ENCODE measurements around the gene ASGR1. TPM values are rescaled to one million over a fixed set of nuclear protein-coding genes. Genes with fewer than 3 reads are reported as not detected.

ASGR1 gene
- total RNA-seq, 1 experiment from 2014 or later: 6.1 TPM

DNA sequence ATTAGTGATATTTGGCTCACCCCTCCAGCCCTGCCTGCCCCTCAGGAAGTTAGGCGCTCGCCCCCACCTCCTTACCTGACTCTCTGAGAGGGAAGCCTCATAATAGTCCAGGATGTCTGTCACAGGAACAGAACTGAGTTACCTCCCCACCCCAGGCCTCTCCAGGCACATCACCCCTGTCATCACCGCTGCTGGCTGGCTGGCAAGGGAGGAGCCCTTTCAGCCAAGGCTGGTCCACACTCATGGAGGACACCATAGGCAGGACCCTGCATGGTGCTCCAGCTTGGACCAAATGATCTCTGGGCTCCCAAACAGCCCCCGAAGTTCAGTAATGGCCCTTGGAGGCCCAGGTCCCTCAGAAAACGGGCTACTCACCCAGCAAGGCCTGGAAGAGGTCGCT is 39.0 kb upstream of the ASGR1 start:
- intact Hi-C loops (cut with micrococcal nuclease; ENCODE audit: unreplicated experiment): no loop called here
- TF ChIP-seq, protein P1, sequence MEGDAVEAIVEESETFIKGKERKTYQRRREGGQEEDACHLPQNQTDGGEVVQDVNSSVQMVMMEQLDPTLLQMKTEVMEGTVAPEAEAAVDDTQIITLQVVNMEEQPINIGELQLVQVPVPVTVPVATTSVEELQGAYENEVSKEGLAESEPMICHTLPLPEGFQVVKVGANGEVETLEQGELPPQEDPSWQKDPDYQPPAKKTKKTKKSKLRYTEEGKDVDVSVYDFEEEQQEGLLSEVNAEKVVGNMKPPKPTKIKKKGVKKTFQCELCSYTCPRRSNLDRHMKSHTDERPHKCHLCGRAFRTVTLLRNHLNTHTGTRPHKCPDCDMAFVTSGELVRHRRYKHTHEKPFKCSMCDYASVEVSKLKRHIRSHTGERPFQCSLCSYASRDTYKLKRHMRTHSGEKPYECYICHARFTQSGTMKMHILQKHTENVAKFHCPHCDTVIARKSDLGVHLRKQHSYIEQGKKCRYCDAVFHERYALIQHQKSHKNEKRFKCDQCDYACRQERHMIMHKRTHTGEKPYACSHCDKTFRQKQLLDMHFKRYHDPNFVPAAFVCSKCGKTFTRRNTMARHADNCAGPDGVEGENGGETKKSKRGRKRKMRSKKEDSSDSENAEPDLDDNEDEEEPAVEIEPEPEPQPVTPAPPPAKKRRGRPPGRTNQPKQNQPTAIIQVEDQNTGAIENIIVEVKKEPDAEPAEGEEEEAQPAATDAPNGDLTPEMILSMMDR (conservative IDR thresholded peaks at IDR 0.05; ENCODE audit: low read depth, low read length): no peak
- H3K27me3 ChIP-seq (replicated peaks; ENCODE audit: insufficient read depth, low read depth, low read length, poor library complexity): no peaks in the 10 kb centered on the region
- peak overlapping the region; percentile 73 for H3K4me3 ChIP-seq (ENCODE audit: low read depth, low read length, poor library complexity, severe bottlenecking)
- peak; percentile 12 for DNase-seq (ENCODE audit: low spot score)
- peaks cover 44% of the 10 kb centered on the region for H3K4me1 ChIP-seq (ENCODE audit: insufficient read depth, low read length, poor library complexity, severe bottlenecking)
- BruUV-seq (replicated peaks): no TSS peak
- ChIA-PET CTCF (no interaction called here), POLR2A (ENCODE audit: low non-redundant PET) (no interaction called here)
- peaks cover 22% of the 10 kb centered on the region for H3K36me3 ChIP-seq (ENCODE audit: insufficient read depth, low read length, poor library complexity, severe bottlenecking)
- H3K9me3 ChIP-seq (ENCODE audit: low read depth, low read length, poor library complexity, severe bottlenecking): no peaks in the 10 kb centered on the region
- peak overlapping the region; percentile 93 for H3K27ac ChIP-seq (ENCODE audit: low read depth, low read length, poor library complexity, severe bottlenecking)

DNA sequence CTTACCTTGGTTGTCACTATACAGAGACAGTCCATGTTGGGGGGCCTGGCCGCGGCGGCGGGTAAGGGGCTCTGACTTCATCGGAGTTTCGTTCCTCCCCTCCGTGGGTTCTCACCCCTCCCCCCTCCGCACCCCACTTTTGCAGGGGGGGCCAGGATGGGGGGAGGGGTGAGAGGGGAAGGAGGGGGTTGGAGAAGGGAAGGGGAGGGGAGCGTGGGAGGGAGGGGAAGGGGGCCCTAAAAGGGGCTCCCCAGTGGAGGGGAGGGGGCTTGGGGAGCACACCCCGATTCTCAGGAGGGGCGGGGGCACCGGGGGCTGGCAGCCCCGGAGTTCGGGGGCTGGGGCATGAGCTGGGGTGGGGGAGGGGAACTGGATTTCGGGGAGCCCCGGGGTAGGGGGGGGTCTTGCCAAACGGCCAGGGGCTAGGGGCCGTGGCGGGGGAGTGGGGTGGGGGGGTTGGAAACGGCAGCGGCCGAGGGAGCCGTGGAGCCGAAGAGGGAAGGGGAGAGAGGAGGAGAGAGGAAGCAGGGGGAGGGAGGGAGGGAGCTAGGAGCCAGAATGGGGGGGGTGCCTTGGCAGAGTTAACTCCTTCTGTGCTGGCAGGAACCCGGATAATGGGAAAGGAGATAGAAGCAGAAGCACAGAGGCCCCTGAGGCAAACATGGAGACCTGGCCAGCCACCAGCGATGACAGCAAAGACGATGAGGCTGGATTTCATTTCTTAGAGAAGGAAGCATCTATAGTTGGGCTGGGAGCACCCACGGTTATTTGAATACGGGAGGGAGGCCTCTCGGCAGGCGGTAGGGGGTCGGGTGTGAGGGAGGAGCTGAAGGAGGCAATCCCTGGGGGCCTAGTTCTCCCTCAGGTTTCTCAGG is 38.2 kb upstream of the ASGR1 start:
- intact Hi-C loops (cut with micrococcal nuclease; ENCODE audit: unreplicated experiment): no loop called here
- Histone ChIP-seq H3K9me3 (ENCODE audit: low read depth, low read length, poor library complexity, severe bottlenecking) (no peaks in the 10 kb centered on the region), H3K4me1 (ENCODE audit: insufficient read depth, low read length, poor library complexity, severe bottlenecking) (peaks cover 46% of the 10 kb centered on the region), H3K27me3 (replicated peaks; ENCODE audit: insufficient read depth, low read depth, low read length, poor library complexity) (no peaks in the 10 kb centered on the region), H3K36me3 (ENCODE audit: insufficient read depth, low read length, poor library complexity, severe bottlenecking) (peaks cover 14% of the 10 kb centered on the region), H3K27ac (ENCODE audit: low read depth, low read length, poor library complexity, severe bottlenecking) (peak overlapping the region; percentile 93), H3K4me3 (ENCODE audit: low read depth, low read length, poor library complexity, severe bottlenecking) (peak overlapping the region; percentile 73)
- ChIA-PET POLR2A (ENCODE audit: low non-redundant PET) (interaction anchor here (0.5 to 0.6 kb wide), 4 partner anchors 117 to 324 kb away, joined by 3 to 15 read pairs (median 3); no protein-coding TSS in a partner anchor), CTCF (no interaction called here)
- DNase-seq (ENCODE audit: low spot score): peak; percentile 93
- TF ChIP-seq EZH2 (IDR thresholded peaks at IDR 0.05; ENCODE audit: borderline replicate concordance, low read depth, low read length, poor library complexity, severe bottlenecking): no peak
- TF ChIP-seq, protein P1 (conservative IDR thresholded peaks at IDR 0.05; ENCODE audit: low read depth, low read length): no peak
- BruUV-seq (replicated peaks): no TSS peak

DNA sequence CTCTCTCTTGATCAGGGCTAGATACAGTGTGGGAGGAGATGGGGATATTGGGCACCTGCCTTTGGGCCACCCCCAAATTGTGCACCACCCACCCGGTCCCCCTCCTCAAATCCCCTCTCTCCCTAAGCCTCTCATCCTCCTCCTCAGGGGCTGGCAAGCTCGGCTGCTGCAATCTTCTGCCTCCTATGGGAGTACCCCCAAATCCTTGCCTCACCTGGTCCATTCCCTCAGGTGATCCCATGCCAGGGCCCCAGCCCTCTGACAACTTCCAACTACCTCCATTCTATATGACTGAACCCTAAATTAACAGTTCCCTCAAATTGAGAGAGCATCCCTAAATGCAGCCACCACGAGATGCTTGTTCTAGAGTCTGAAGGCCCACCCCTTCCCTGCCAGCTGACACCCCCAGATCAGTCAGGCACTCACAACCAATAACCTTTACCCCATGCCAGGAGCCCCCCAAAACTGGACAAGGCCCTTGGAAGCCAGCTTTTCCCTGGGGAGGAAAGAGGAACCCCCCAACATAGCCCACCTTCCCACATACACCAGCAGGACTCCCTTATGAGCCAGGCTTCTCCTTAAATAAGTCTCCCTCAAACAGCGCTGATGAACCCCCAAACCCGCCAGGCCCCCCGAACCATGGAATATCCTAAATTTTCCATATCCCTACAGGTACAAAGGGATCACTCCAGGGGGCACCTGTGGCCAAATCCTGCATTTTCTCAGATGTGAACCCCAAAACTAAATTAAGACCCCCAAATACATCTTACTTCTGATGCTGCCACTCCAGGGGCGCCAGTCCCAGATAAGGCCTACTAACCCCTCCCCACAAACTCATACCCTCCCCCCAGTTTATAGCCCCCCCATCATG is 37.3 kb upstream of the ASGR1 start:
- Histone ChIP-seq H3K4me3 (ENCODE audit: low read depth, low read length, poor library complexity, severe bottlenecking) (peak overlapping the region; percentile 73), H3K27me3 (replicated peaks; ENCODE audit: insufficient read depth, low read depth, low read length, poor library complexity) (no peaks in the 10 kb centered on the region), H3K27ac (ENCODE audit: low read depth, low read length, poor library complexity, severe bottlenecking) (peak overlapping the region; percentile 77), H3K9me3 (ENCODE audit: low read depth, low read length, poor library complexity, severe bottlenecking) (no peaks in the 10 kb centered on the region), H3K4me1 (ENCODE audit: insufficient read depth, low read length, poor library complexity, severe bottlenecking) (peaks cover 51% of the 10 kb centered on the region), H3K36me3 (ENCODE audit: insufficient read depth, low read length, poor library complexity, severe bottlenecking) (peaks cover 5% of the 10 kb centered on the region)
- POLR2A ChIA-PET (ENCODE audit: low non-redundant PET): no interaction called here
- TF ChIP-seq, protein P1 (conservative IDR thresholded peaks at IDR 0.05; ENCODE audit: low read depth, low read length): no peak
- no peak for TF ChIP-seq EZH2 (IDR thresholded peaks at IDR 0.05; ENCODE audit: borderline replicate concordance, low read depth, low read length, poor library complexity, severe bottlenecking)
- peak; percentile 15 for DNase-seq (ENCODE audit: low spot score)
- CTCF ChIA-PET: interaction anchor here (0.6 kb wide), 1 partner anchor 81 kb away, joined by 3 read pairs; no protein-coding TSS in a partner anchor
- intact Hi-C loops (cut with micrococcal nuclease; ENCODE audit: unreplicated experiment): no loop called here
- BruUV-seq (replicated peaks): TSS peak; percentile 49

All from A673 (cell line).